ENCODE measurements around the gene SPAM1. TPM values are rescaled to one million over a fixed set of nuclear protein-coding genes. Genes with fewer than 3 reads are reported as not detected.

The SPAM1 gene
- polyA plus RNA-seq, 1 donor (not counting 4 experiments of a cell fraction or from before 2014, with no cell fraction given), result not detected

DNA sequence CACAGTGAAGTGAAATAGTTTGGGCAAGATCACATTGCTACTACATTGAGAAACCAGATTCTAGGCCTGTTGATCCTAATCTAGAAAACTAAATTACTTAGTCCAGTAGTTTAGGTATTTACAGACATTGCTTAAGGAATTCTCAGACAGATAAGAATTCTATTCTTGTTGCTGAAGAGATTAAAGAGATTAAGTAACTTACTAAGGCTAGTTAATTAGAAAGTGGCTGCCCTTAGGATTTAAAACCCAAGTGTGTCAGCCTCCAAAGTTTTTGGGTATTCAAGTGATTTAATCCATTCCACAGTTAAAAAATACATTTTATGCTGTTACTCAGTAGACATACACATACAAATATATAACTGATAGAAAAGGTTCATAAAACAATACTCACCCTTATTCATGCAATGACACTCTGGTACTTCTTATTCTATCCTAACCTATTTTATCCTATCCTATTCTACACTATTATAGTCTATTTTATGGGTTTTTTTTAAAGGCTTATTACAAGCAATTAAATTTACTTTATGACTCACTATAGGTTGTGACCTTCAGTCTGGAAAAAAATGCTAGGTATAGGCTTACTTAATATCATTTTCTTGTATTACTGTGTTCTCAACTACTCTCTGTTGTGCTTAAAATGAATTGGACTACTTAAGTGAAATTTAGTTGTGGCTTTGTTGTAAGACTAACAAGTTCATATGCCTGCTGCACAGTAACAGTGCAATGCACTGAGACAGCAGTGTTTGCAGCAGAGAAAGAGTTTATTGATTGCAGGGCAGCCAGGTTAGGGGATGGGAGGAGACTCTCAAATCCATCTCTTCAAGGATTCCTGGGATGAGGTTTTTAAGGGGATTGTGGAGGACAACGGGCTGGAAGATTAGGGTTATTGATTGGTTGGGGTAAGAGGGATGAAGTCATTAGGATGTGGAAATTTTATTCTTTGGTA, 10.7 kb downstream of the SPAM1 start:
- no peak overlapping the region for H2AFZ ChIP-seq (ENCODE audit: control insufficient read depth, low read length)
- H4K20me1 ChIP-seq (ENCODE audit: control insufficient read depth, extremely low read depth, insufficient read depth, low read length), result no peaks in the 10 kb centered on the region
- TF ChIP-seq EZH2 (IDR thresholded peaks at IDR 0.05; ENCODE audit: low read length), result no peak
- TF ChIP-seq, protein P1, sequence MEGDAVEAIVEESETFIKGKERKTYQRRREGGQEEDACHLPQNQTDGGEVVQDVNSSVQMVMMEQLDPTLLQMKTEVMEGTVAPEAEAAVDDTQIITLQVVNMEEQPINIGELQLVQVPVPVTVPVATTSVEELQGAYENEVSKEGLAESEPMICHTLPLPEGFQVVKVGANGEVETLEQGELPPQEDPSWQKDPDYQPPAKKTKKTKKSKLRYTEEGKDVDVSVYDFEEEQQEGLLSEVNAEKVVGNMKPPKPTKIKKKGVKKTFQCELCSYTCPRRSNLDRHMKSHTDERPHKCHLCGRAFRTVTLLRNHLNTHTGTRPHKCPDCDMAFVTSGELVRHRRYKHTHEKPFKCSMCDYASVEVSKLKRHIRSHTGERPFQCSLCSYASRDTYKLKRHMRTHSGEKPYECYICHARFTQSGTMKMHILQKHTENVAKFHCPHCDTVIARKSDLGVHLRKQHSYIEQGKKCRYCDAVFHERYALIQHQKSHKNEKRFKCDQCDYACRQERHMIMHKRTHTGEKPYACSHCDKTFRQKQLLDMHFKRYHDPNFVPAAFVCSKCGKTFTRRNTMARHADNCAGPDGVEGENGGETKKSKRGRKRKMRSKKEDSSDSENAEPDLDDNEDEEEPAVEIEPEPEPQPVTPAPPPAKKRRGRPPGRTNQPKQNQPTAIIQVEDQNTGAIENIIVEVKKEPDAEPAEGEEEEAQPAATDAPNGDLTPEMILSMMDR (optimal IDR thresholded peaks at IDR 0.05 in 1 of 3, IDR thresholded peaks at IDR 0.05 in 1 of 3, conservative IDR thresholded peaks at IDR 0.05 in 1 of 3; ENCODE audit: extremely low read depth in 1 of 3, insufficient read depth in 2 of 3, low read length in 3 of 3), result no peak
- no peaks in the 10 kb centered on the region for H3K9me3 ChIP-seq (ENCODE audit: control insufficient read depth, low read depth, low read length)
- no peak overlapping the region for H3K27ac ChIP-seq (ENCODE audit: control insufficient read depth, insufficient read depth, low read length)
- no peak overlapping the region for H3K4me3 ChIP-seq (ENCODE audit: control insufficient read depth in 2 of 3, extremely low read depth in 1 of 3, insufficient read depth in 2 of 3, low read depth in 1 of 3, low read length in 3 of 3)
- no peaks in the 10 kb centered on the region for H3K9me1 ChIP-seq (ENCODE audit: control insufficient read depth, extremely low read depth, insufficient read depth, low read length)
- no peaks in the 10 kb centered on the region for H3K4me1 ChIP-seq (ENCODE audit: control insufficient read depth, extremely low read depth, insufficient read depth, low read length)
- no peaks in the 10 kb centered on the region for H3K79me2 ChIP-seq (ENCODE audit: control insufficient read depth, insufficient read depth, low read length)
- H3K36me3 ChIP-seq (ENCODE audit: control insufficient read depth in 2 of 2, extremely low read depth in 1 of 2, insufficient read depth in 2 of 2, low read length in 2 of 2), result no peaks in the 10 kb centered on the region
- DNase-seq (ENCODE audit: low read depth, low spot score), result no peak
- dilution Hi-C loops (cut with MboI; ENCODE audit: extremely low pct_ligation_motif_present, low sequenced_read_pairs), result no loop called here
- H3K4me2 ChIP-seq (ENCODE audit: control insufficient read depth, extremely low read depth, insufficient read depth, low read depth, low read length), result no peak overlapping the region
- H3K27me3 ChIP-seq (ENCODE audit: control insufficient read depth, extremely low read depth, insufficient read depth, low read length), result no peaks in the 10 kb centered on the region
- no peak overlapping the region for H3K9ac ChIP-seq (ENCODE audit: control insufficient read depth, extremely low read depth, insufficient read depth, low read length)
- FAIRE-seq, result no peak

DNA sequence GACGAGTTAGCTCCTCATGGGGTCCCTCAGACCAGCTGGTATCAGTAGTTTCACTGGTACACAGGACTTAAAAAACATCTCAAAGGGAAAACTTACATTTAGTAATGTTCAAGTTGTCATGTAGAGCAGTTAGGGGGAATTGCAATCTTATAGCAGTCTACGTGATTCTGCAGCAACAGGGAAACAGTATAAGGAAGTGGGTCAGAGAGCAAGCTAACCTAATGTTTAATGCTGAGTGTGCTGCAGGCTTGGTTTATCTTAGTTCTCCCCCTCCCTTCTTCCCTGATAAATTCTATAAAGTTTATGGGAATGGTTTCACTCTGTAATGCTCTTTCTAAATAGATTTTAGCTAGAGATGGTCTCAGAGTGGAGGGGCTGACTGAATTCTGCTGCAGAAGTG, 11.3 kb downstream of the SPAM1 start:
- H3K9ac ChIP-seq (ENCODE audit: control insufficient read depth, extremely low read depth, insufficient read depth, low read length), result no peak overlapping the region
- no peak overlapping the region for H2AFZ ChIP-seq (ENCODE audit: control insufficient read depth, low read length)
- H3K36me3 ChIP-seq (ENCODE audit: control insufficient read depth in 2 of 2, extremely low read depth in 1 of 2, insufficient read depth in 2 of 2, low read length in 2 of 2), result no peaks in the 10 kb centered on the region
- H3K27ac ChIP-seq (ENCODE audit: control insufficient read depth, insufficient read depth, low read length), result no peak overlapping the region
- no peak overlapping the region for H3K4me3 ChIP-seq (ENCODE audit: control insufficient read depth in 2 of 3, extremely low read depth in 1 of 3, insufficient read depth in 2 of 3, low read depth in 1 of 3, low read length in 3 of 3)
- DNase-seq (ENCODE audit: low read depth, low spot score), result no peak
- H3K9me1 ChIP-seq (ENCODE audit: control insufficient read depth, extremely low read depth, insufficient read depth, low read length), result no peaks in the 10 kb centered on the region
- H3K27me3 ChIP-seq (ENCODE audit: control insufficient read depth, extremely low read depth, insufficient read depth, low read length), result no peaks in the 10 kb centered on the region
- no peak for TF ChIP-seq EZH2 (IDR thresholded peaks at IDR 0.05; ENCODE audit: low read length)
- TF ChIP-seq, protein P1 (optimal IDR thresholded peaks at IDR 0.05 in 1 of 3, IDR thresholded peaks at IDR 0.05 in 1 of 3, conservative IDR thresholded peaks at IDR 0.05 in 1 of 3; ENCODE audit: extremely low read depth in 1 of 3, insufficient read depth in 2 of 3, low read length in 3 of 3), result no peak
- H4K20me1 ChIP-seq (ENCODE audit: control insufficient read depth, extremely low read depth, insufficient read depth, low read length), result no peaks in the 10 kb centered on the region
- no peak for FAIRE-seq
- H3K4me2 ChIP-seq (ENCODE audit: control insufficient read depth, extremely low read depth, insufficient read depth, low read depth, low read length), result no peak overlapping the region
- no peaks in the 10 kb centered on the region for H3K79me2 ChIP-seq (ENCODE audit: control insufficient read depth, insufficient read depth, low read length)
- no peaks in the 10 kb centered on the region for H3K9me3 ChIP-seq (ENCODE audit: control insufficient read depth, low read depth, low read length)
- no peaks in the 10 kb centered on the region for H3K4me1 ChIP-seq (ENCODE audit: control insufficient read depth, extremely low read depth, insufficient read depth, low read length)
- dilution Hi-C loops (cut with MboI; ENCODE audit: extremely low pct_ligation_motif_present, low sequenced_read_pairs), result no loop called here

Measured in keratinocyte (primary cell).